ENCODE measurements around the gene IL21.

GRCh38 chr4:122652379-122652778, 31.5 kb upstream of the IL21 start:
- TF ChIP-seq ESRRG (CRISPR knock-in tag; IDR thresholded peaks at IDR 0.05) (no peak), ARNTL (CRISPR knock-in tag; IDR thresholded peaks at IDR 0.05; ENCODE audit: borderline replicate concordance, low read depth) (no peak), TCF4 (CRISPR knock-in tag; IDR thresholded peaks at IDR 0.05; ENCODE audit: borderline replicate concordance) (no peak), CSRNP3 (CRISPR knock-in tag; IDR thresholded peaks at IDR 0.05) (no peak), ZFP3 (CRISPR knock-in tag; IDR thresholded peaks at IDR 0.05) (no peak), TOX (CRISPR knock-in tag; IDR thresholded peaks at IDR 0.05; ENCODE audit: borderline replicate concordance) (no peak), GLIS3 (CRISPR knock-in tag; IDR thresholded peaks at IDR 0.05) (no peak), ZNF8 (CRISPR knock-in tag; IDR thresholded peaks at IDR 0.05) (no peak), ZC3H10 (CRISPR knock-in tag; IDR thresholded peaks at IDR 0.05) (no peak), RARB (CRISPR knock-in tag; IDR thresholded peaks at IDR 0.05) (no peak), CREB5 (CRISPR knock-in tag; IDR thresholded peaks at IDR 0.05; ENCODE audit: low read depth) (no peak)
